ENCODE data around the gene ARPC5.

ARPC5 gene

GRCh38 chr1:183571678-183572268 is 63.8 kb downstream of the ARPC5 start:
- Histone ChIP-seq H4K20me1 (ENCODE audit: insufficient read depth) (no peaks in the 10 kb centered on the region), H3K79me2 (ENCODE audit: insufficient read depth, low read depth) (no peaks in the 10 kb centered on the region)

More at GRCh38 chr1:183571678-183572268, 63.8 kb downstream of the ARPC5 start:
- H3K36me3 ChIP-seq (ENCODE audit: insufficient read depth), result no peaks in the 10 kb centered on the region
- peaks cover 9% of the 10 kb centered on the region for H3K4me1 ChIP-seq (ENCODE audit: low read depth, poor library complexity, severe bottlenecking)
- no peak overlapping the region for H3K9ac ChIP-seq
- H3K4me3 ChIP-seq (IDR thresholded peaks at IDR 0.05; ENCODE audit: insufficient read depth, low read depth, low read length), result no peak overlapping the region
- H3K4me2 ChIP-seq, result no peak overlapping the region
- no peak overlapping the region for H3K27ac ChIP-seq
- TF ChIP-seq, protein P1, sequence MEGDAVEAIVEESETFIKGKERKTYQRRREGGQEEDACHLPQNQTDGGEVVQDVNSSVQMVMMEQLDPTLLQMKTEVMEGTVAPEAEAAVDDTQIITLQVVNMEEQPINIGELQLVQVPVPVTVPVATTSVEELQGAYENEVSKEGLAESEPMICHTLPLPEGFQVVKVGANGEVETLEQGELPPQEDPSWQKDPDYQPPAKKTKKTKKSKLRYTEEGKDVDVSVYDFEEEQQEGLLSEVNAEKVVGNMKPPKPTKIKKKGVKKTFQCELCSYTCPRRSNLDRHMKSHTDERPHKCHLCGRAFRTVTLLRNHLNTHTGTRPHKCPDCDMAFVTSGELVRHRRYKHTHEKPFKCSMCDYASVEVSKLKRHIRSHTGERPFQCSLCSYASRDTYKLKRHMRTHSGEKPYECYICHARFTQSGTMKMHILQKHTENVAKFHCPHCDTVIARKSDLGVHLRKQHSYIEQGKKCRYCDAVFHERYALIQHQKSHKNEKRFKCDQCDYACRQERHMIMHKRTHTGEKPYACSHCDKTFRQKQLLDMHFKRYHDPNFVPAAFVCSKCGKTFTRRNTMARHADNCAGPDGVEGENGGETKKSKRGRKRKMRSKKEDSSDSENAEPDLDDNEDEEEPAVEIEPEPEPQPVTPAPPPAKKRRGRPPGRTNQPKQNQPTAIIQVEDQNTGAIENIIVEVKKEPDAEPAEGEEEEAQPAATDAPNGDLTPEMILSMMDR (conservative IDR thresholded peaks at IDR 0.05; ENCODE audit: low read depth, low read length), result no peak
- H2AFZ ChIP-seq (ENCODE audit: low read depth), result no peak overlapping the region
- no peaks in the 10 kb centered on the region for H3K27me3 ChIP-seq (ENCODE audit: insufficient read depth, low read depth)

Measured in KMS-11 (cell line).